Vagina (tissue), 2 donors: ENCODE measurements around the gene MAFF.

Source experiments
- POLR2AphosphoS5 ChIP-seq, 2 donors: sonication (generic); formaldehyde crosslinking; IDR thresholded peaks; one replicate each; pipeline ENCODE4 v1.9.0; 2017; ENCODE audit warnings: antibody characterized with exemption in 2 of 2, mild to moderate bottlenecking in 2 of 2, low read depth in 1 of 2; ENCODE audit not compliant: insufficient read depth in 1 of 2
- TF ChIP-seq, protein P1 (sequence below), 3 experiments: fragments of 450-650 bp in 2 of 3; fragments of 200-600 bp in 1 of 3; sonication (generic) in 1 of 3; IDR thresholded peaks; one replicate each; pipeline ENCODE4 v1.5.1; 2017 to 2019; ENCODE audit warnings: antibody characterized with exemption in 3 of 3, mild to moderate bottlenecking in 2 of 3, moderate library complexity in 2 of 3

- TF ChIP-seq, protein P1, sequence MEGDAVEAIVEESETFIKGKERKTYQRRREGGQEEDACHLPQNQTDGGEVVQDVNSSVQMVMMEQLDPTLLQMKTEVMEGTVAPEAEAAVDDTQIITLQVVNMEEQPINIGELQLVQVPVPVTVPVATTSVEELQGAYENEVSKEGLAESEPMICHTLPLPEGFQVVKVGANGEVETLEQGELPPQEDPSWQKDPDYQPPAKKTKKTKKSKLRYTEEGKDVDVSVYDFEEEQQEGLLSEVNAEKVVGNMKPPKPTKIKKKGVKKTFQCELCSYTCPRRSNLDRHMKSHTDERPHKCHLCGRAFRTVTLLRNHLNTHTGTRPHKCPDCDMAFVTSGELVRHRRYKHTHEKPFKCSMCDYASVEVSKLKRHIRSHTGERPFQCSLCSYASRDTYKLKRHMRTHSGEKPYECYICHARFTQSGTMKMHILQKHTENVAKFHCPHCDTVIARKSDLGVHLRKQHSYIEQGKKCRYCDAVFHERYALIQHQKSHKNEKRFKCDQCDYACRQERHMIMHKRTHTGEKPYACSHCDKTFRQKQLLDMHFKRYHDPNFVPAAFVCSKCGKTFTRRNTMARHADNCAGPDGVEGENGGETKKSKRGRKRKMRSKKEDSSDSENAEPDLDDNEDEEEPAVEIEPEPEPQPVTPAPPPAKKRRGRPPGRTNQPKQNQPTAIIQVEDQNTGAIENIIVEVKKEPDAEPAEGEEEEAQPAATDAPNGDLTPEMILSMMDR (IDR thresholded peaks at IDR 0.05), result no peak
- no peak for TF ChIP-seq POLR2AphosphoS5 (IDR thresholded peaks at IDR 0.05; ENCODE audit: insufficient read depth in 1 of 2, low read depth in 1 of 2)
Measured at GRCh38 chr22:38165922-38166593, 35.7 kb upstream of the MAFF start.
